Keratinocyte (primary cell): Measurements from ENCODE around the gene ASTL. TPM values are rescaled to one million over a fixed set of nuclear protein-coding genes. Genes with fewer than 3 reads are reported as not detected.
A peak's percentile ranks its signal among the peaks of the same experiment; 100 is the strongest.

ENCODE experiments used
- DNase-seq: peaks from one replicate; pipeline ENCODE4 v3.0.0-alpha.2; 2011; ENCODE audit warnings: low read depth, missing footprints, low spot score
- FAIRE-seq: peaks from 2 replicates; lab custom pipeline; 2011; peaks lifted over from hg19 to GRCh38; lab: Jason Lieb, UNC
- H2AFZ ChIP-seq: 2 replicates; pipeline ENCODE4 v1.6.0; 2012; ENCODE audit warnings: low read length, control low read depth, inconsistent platforms; ENCODE audit not compliant: control insufficient read depth
- H3K27ac ChIP-seq: 2 replicates; pipeline ENCODE4 v1.5.1; 2011; ENCODE audit warnings: low read length; ENCODE audit not compliant: control insufficient read depth, insufficient read depth
- H3K27me3 ChIP-seq: 3 replicates; pipeline ENCODE4 v1.6.0; 2011; ENCODE audit warnings: low read length; ENCODE audit not compliant: control insufficient read depth, insufficient read depth; ENCODE audit errors: extremely low read depth
- H3K36me3 ChIP-seq, 2 experiments: 2 replicates in 1 of 2; 3 replicates in 1 of 2; pipeline ENCODE4 v1.5.1; 2011; ENCODE audit warnings: low read length in 2 of 2, mild to moderate bottlenecking in 1 of 2; ENCODE audit not compliant: control insufficient read depth in 2 of 2, insufficient read depth in 2 of 2; ENCODE audit errors: extremely low read depth in 1 of 2
- H3K4me1 ChIP-seq: 3 replicates; pipeline ENCODE4 v1.5.1; 2011; ENCODE audit warnings: low read length; ENCODE audit not compliant: control insufficient read depth, insufficient read depth; ENCODE audit errors: extremely low read depth
- H3K4me2 ChIP-seq: 3 replicates; pipeline ENCODE4 v1.6.0; 2011; ENCODE audit warnings: low read depth, low read length; ENCODE audit not compliant: control insufficient read depth, insufficient read depth; ENCODE audit errors: extremely low read depth
- H3K4me3 ChIP-seq, 3 experiments: fragments of 200-600 bp in 1 of 3; sonication (generic) in 1 of 3; 2 replicates in 2 of 3; 3 replicates in 1 of 3; pipeline ENCODE4 v1.5.1; 2011 to 2016; ENCODE audit warnings: low read length in 3 of 3, mild to moderate bottlenecking in 3 of 3, control low read depth in 2 of 3, inconsistent platforms in 1 of 3, low read depth in 1 of 3, mixed read lengths in 1 of 3, mixed run types in 1 of 3, moderate library complexity in 1 of 3; ENCODE audit not compliant: control insufficient read depth in 2 of 3, insufficient read depth in 2 of 3; ENCODE audit errors: extremely low read depth in 1 of 3
- H3K79me2 ChIP-seq: 2 replicates; pipeline ENCODE4 v1.6.0; 2012; ENCODE audit warnings: low read length; ENCODE audit not compliant: control insufficient read depth, insufficient read depth
- H3K9ac ChIP-seq: 3 replicates; pipeline ENCODE4 v1.6.0; 2011; ENCODE audit warnings: low read length; ENCODE audit not compliant: control insufficient read depth, insufficient read depth; ENCODE audit errors: extremely low read depth
- H3K9me1 ChIP-seq: 3 replicates; pipeline ENCODE4 v1.6.0; 2011; ENCODE audit warnings: low read length; ENCODE audit not compliant: control insufficient read depth, insufficient read depth; ENCODE audit errors: extremely low read depth
- H3K9me3 ChIP-seq: 2 replicates; pipeline ENCODE4 v1.5.1; 2012; ENCODE audit warnings: low read depth, low read length; ENCODE audit not compliant: control insufficient read depth
- H4K20me1 ChIP-seq: 3 replicates; pipeline ENCODE4 v1.6.0; 2011; ENCODE audit warnings: low read length; ENCODE audit not compliant: control insufficient read depth, insufficient read depth; ENCODE audit errors: extremely low read depth
- CTCF ChIP-seq, 3 experiments: IDR thresholded peaks in 1 of 3; conservative IDR thresholded peaks in 1 of 3; optimal IDR thresholded peaks in 1 of 3; 2 replicates in 2 of 3; 3 replicates in 1 of 3; pipeline versions ENCODE3 to v1.5.1; 2011; ENCODE audit warnings: low read length in 3 of 3, mild to moderate bottlenecking in 3 of 3, moderate library complexity in 2 of 3, control low read depth in 1 of 3, inconsistent platforms in 1 of 3; ENCODE audit not compliant: insufficient read depth in 2 of 3; ENCODE audit errors: extremely low read depth in 1 of 3
- EZH2 ChIP-seq: IDR thresholded peaks from one replicate; pipeline ENCODE4 v1.6.1; 2012; ENCODE audit warnings: inconsistent platforms, mild to moderate bottlenecking, low read length, moderate library complexity
- dilution Hi-C: fragments of 300-500 bp; cut with MboI; formaldehyde crosslinking; loops from one replicate; pipeline ENCODE4 v1.7.0; 2020; ENCODE audit warnings: low sequenced_read_pairs; ENCODE audit not compliant: extremely low pct_ligation_motif_present
- polyA plus RNA-seq, 5 experiments: library from polyadenylated mRNA; depleted of rRNA in 3 of 5; stranded (reverse) in 3 of 5; stranded (forward) in 1 of 5; unstranded in 1 of 5; fragments of >200 nt; gene quantifications; 1 replicate in 1 of 5; 2 replicates in 3 of 5; 3 replicates in 1 of 5; pipeline versions ENCODE4 v1.2.1 to v1.2.3, GENCODE V29; 2011 to 2012; ENCODE audit warnings: missing spikeins in 2 of 5, low read depth in 1 of 5, low replicate concordance in 1 of 5

The ASTL gene
- polyA plus RNA-seq, 1 donor (not counting 4 experiments of a cell fraction or from before 2014, with no cell fraction given) = not detected

- Histone ChIP-seq H3K27ac (peak overlapping the region; percentile 4), H3K4me3 (no peak overlapping the region), H3K79me2 (no peaks in the 10 kb centered on the region), H3K4me1 (peaks cover 37% of the 10 kb centered on the region), H4K20me1 (no peaks in the 10 kb centered on the region), H3K27me3 (no peaks in the 10 kb centered on the region), H3K9me3 (no peaks in the 10 kb centered on the region), H3K9ac (no peak overlapping the region), H3K36me3 (no peaks in the 10 kb centered on the region), H2AFZ (no peak overlapping the region), H3K4me2 (peak overlapping the region; percentile 54), H3K9me1 (no peaks in the 10 kb centered on the region)
- TF ChIP-seq CTCF (optimal IDR thresholded peaks at IDR 0.05 in 1 of 3, IDR thresholded peaks at IDR 0.05 in 1 of 3, conservative IDR thresholded peaks at IDR 0.05 in 1 of 3; ENCODE audit: extremely low read depth in 1 of 3, insufficient read depth in 2 of 3, low read length in 3 of 3) (no peak), EZH2 (no peak)
- FAIRE-seq = no peak
- dilution Hi-C loops = no loop called here
- no peak for DNase-seq
These were observed 9.4 kb upstream of the ASTL start for GRCh38 chr2:96147593-96148201.

GRCh38 chr2:96146881-96147592 lies 8.7 kb upstream of the ASTL start:
- Histone ChIP-seq H3K9me3 (no peaks in the 10 kb centered on the region), H3K4me2 (peak overlapping the region; percentile 47), H3K36me3 (no peaks in the 10 kb centered on the region), H3K79me2 (no peaks in the 10 kb centered on the region), H3K9ac (peak overlapping the region; percentile 37), H2AFZ (peak overlapping the region; percentile 70), H3K4me3 (no peak overlapping the region), H3K27ac (peak overlapping the region; percentile 43), H3K27me3 (no peaks in the 10 kb centered on the region), H3K4me1 (peaks cover 37% of the 10 kb centered on the region), H4K20me1 (no peaks in the 10 kb centered on the region), H3K9me1 (no peaks in the 10 kb centered on the region)
- dilution Hi-C loops = no loop called here
- DNase-seq (no peak), FAIRE-seq (no peak)
- TF ChIP-seq EZH2 (no peak), CTCF (optimal IDR thresholded peaks at IDR 0.05 in 1 of 3, IDR thresholded peaks at IDR 0.05 in 1 of 3, conservative IDR thresholded peaks at IDR 0.05 in 1 of 3; ENCODE audit: extremely low read depth in 1 of 3, insufficient read depth in 2 of 3, low read length in 3 of 3) (no peak)
